Colonic mucosa (tissue), 4 donors: ENCODE data around the gene ADAMTS17. TPM values are rescaled to one million over a fixed set of nuclear protein-coding genes. Genes with fewer than 3 reads are reported as not detected.

Source experiments
- DNase-seq: peaks from one replicate; pipeline ENCODE4 v3.0.0-alpha.2; 2020
- H3K27ac ChIP-seq: fragments of 200-600 bp; one replicate; pipeline ENCODE4 v1.8.0; 2021
- H3K27me3 ChIP-seq: fragments of 200-600 bp; one replicate; pipeline ENCODE4 v1.8.0; 2021
- H3K36me3 ChIP-seq: fragments of 200-600 bp; one replicate; pipeline ENCODE4 v1.8.0; 2021
- H3K4me1 ChIP-seq: fragments of 200-600 bp; one replicate; pipeline ENCODE4 v1.8.0; 2021; ENCODE audit warnings: mild to moderate bottlenecking
- H3K4me3 ChIP-seq: fragments of 200-600 bp; one replicate; pipeline ENCODE4 v1.8.0; 2021
- H3K9ac ChIP-seq, 2 donors: one replicate each; pipeline ENCODE4 v1.7.0; 2013; ENCODE audit warnings: control low read depth in 2 of 2, low read depth in 2 of 2, low read length in 2 of 2
- H3K9me3 ChIP-seq: fragments of 200-600 bp; one replicate; pipeline ENCODE4 v1.8.0; 2021
- intact Hi-C: fragments of 100-400 bp; cut with DNase I; formaldehyde crosslinking; loops from one replicate; pipeline ENCODE4 v1.14.1; 2022
- total RNA-seq, 2 donors: library from RNA; stranded (reverse); fragmentation: NEBNext Ultra II Directional in 1 of 2; extraction: Animal tissue kit (Norgen Biotek cat#: 25700) in 1 of 2; gene quantifications; one replicate each; pipeline ENCODE4 v1.2.1, GENCODE V29; 2021
- TF ChIP-seq, protein P1 (sequence below): fragments of 200-600 bp; IDR thresholded peaks from one replicate; pipeline ENCODE4 v1.8.0; 2022; ENCODE audit warnings: antibody characterized with exemption, mild to moderate bottlenecking
- donor health status: healthy.
- donor health status: DM: no; HTN: no; CAD: no.
- donor health status: DM: no; HTN: no; CAD: no.

ADAMTS17 gene
- total RNA-seq, 2 donors from 2014 or later: 4.2 to 8.3 TPM

DNA sequence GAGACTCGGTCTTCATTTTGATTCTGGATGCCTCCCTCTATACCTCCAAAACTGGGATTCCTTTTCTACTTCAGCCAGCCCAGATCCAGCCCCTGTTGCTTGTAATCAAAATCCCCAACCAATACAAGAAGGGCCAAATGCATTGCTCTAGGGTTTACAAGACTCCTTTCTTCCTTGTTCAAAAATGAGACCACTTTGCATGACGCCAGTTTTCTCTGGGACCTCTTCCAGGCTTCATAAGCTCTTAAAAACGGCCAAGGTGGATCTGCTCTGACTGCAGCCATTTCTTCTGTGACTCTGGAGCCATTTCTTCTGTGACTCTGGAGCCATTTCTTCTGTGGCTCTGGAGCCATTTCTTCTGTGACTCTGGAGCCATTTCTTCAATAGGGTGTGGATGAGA lies 71.9 kb downstream of the ADAMTS17 start:
- H3K4me3 ChIP-seq: no peak overlapping the region
- no peak for DNase-seq
- no peak overlapping the region for H3K27ac ChIP-seq
- H3K4me1 ChIP-seq: no peaks in the 10 kb centered on the region
- TF ChIP-seq, protein P1, sequence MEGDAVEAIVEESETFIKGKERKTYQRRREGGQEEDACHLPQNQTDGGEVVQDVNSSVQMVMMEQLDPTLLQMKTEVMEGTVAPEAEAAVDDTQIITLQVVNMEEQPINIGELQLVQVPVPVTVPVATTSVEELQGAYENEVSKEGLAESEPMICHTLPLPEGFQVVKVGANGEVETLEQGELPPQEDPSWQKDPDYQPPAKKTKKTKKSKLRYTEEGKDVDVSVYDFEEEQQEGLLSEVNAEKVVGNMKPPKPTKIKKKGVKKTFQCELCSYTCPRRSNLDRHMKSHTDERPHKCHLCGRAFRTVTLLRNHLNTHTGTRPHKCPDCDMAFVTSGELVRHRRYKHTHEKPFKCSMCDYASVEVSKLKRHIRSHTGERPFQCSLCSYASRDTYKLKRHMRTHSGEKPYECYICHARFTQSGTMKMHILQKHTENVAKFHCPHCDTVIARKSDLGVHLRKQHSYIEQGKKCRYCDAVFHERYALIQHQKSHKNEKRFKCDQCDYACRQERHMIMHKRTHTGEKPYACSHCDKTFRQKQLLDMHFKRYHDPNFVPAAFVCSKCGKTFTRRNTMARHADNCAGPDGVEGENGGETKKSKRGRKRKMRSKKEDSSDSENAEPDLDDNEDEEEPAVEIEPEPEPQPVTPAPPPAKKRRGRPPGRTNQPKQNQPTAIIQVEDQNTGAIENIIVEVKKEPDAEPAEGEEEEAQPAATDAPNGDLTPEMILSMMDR: no peak
- no peaks in the 10 kb centered on the region for H3K36me3 ChIP-seq
- intact Hi-C loops: no loop called here
- peaks cover 3% of the 10 kb centered on the region for H3K9me3 ChIP-seq
- H3K9ac ChIP-seq: no peak overlapping the region
- no peaks in the 10 kb centered on the region for H3K27me3 ChIP-seq

- TF ChIP-seq, protein P1: no peak
- peak; percentile 3 for DNase-seq
- intact Hi-C loops: no loop called here
Observed at GRCh38 chr15:100266166-100266565, 75.6 kb downstream of the ADAMTS17 start.

GRCh38 chr15:100265641-100266035 lies 76.1 kb downstream of the ADAMTS17 start:
- Histone ChIP-seq H3K36me3 (no peaks in the 10 kb centered on the region), H3K27ac (no peak overlapping the region), H3K9me3 (no peaks in the 10 kb centered on the region), H3K4me1 (no peaks in the 10 kb centered on the region), H3K4me3 (no peak overlapping the region), H3K9ac (no peak overlapping the region), H3K27me3 (no peaks in the 10 kb centered on the region)
- peak; percentile 12 for DNase-seq
- TF ChIP-seq, protein P1: no peak
- intact Hi-C loops: no loop called here

More at GRCh38 chr15:100266166-100266565, 75.6 kb downstream of the ADAMTS17 start:
- H3K36me3 ChIP-seq: no peaks in the 10 kb centered on the region
- no peak overlapping the region for H3K9ac ChIP-seq
- no peaks in the 10 kb centered on the region for H3K27me3 ChIP-seq
- H3K4me1 ChIP-seq: no peaks in the 10 kb centered on the region
- H3K27ac ChIP-seq: no peak overlapping the region
- H3K4me3 ChIP-seq: no peak overlapping the region
- H3K9me3 ChIP-seq: no peaks in the 10 kb centered on the region

DNA sequence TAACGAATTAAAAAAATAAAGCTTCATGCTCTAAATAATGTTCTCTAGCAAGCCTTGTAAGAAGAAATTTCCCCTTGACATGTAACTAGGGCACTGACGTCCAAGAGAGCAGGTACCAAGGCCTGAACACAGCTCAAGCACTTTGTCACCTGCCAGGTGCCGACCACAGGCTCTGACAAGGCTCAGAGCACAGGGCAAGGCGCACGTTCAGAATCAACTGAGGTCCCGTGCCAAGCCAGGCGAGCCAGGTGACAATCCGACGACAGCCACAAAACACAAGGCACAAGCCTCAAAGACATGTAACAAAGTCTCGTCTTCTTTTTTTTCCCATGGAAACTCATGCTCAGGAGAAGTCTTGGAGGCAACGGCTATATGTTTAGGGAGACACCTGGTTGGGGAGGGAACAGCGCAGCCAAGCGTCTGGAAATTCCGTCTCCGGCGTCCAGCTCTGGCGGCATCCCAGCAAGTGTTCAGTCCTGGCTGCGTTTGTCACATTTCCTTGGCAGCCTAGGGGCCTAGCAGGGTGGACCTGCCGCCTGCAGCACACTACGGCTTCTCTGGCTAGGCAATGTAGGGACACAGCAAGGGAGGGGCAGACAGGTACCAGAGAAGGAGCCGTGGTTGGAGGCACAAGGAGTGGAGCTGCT lies 76.7 kb downstream of the ADAMTS17 start:
- Histone ChIP-seq H3K4me3 (no peak overlapping the region), H3K27ac (no peak overlapping the region), H3K9me3 (no peaks in the 10 kb centered on the region), H3K4me1 (no peaks in the 10 kb centered on the region), H3K9ac (no peak overlapping the region), H3K27me3 (no peaks in the 10 kb centered on the region), H3K36me3 (no peaks in the 10 kb centered on the region)
- TF ChIP-seq, protein P1: no peak
- intact Hi-C loops: no loop called here
- DNase-seq: peak; percentile 4

DNA sequence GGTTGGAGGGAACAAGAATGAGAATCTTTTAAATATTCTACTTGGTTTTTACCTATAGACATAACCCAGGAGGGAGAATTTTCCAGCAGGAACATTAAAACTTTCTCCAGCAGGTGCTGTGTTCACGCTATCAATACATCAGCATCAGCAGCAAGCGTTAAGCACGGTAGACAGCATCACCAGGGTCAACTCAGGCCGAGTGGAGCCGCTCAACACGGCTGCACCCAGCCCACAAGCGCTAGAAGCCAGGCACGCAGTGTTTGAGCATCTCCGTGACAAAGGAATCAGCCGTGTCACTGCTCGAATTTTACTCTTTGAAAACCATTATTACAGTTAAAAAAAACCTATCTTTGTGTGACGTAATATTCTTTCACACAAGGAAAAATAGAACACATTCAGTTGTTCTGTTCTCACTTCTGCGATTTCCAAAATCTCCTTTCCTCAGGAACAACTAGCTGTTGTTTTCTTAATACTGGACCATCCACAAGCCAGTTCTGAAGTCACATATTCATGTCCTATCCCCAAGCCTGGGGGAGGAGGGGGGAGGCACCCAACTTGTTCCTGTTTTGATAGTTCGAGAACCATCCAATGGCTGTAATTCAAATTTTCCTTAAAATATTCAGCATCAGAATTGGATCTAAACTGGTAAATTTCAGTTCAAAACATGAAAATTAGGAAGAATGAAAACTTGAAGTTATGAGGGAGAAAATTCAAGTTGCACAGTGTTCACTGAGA lies 77.9 kb downstream of the ADAMTS17 start:
- intact Hi-C loops: no loop called here
- peak; percentile 6 for DNase-seq
- Histone ChIP-seq H3K9me3 (no peaks in the 10 kb centered on the region), H3K9ac (no peak overlapping the region), H3K27me3 (no peaks in the 10 kb centered on the region), H3K4me3 (no peak overlapping the region), H3K4me1 (no peaks in the 10 kb centered on the region), H3K36me3 (no peaks in the 10 kb centered on the region), H3K27ac (no peak overlapping the region)
- TF ChIP-seq, protein P1: no peak
